ENCODE results near the gene FARP2. TPM values are rescaled to one million over a fixed set of nuclear protein-coding genes. Genes with fewer than 3 reads are reported as not detected.

The FARP2 gene
- total and polyA plus RNA-seq, 2 of the 13 experiments (the other 11 are each of a cell fraction or from before 2014, with no cell fraction given) = 28.0 to 45.4 TPM

- TF ChIP-seq ZNF737 (CRISPR knock-in tag; IDR thresholded peaks at IDR 0.05; ENCODE audit: borderline replicate concordance) (0 out of 2 replicates have a peak, but pooled peaks have one; percentile 43), HDAC1 (CRISPR knock-in tag; IDR thresholded peaks at IDR 0.05) (peak; percentile 49; the same call in 1 of the 2 replicates), ZSCAN22 (CRISPR knock-in tag; IDR thresholded peaks at IDR 0.05) (0 out of 2 replicates have a peak, but pooled peaks have one; percentile 47), ARID4A (CRISPR knock-in tag; IDR thresholded peaks at IDR 0.05; ENCODE audit: borderline replicate concordance) (peak; percentile 32; the same call in 1 of the 2 replicates), FOXK2 (IDR thresholded peaks at IDR 0.05) (no peak), ZNF713 (CRISPR knock-in tag; IDR thresholded peaks at IDR 0.05) (no peak), ZNF335 (CRISPR knock-in tag; IDR thresholded peaks at IDR 0.05) (no peak; the same call in 1 of the 2 replicates), ZNF678 (CRISPR knock-in tag; IDR thresholded peaks at IDR 0.05) (0 out of 2 replicates have a peak, but pooled peaks have one; percentile 66), GFI1 (CRISPR knock-in tag; IDR thresholded peaks at IDR 0.05; ENCODE audit: borderline replicate concordance) (0 out of 2 replicates have a peak, but pooled peaks have one; percentile 56), ZNF577 (CRISPR knock-in tag; IDR thresholded peaks at IDR 0.05; ENCODE audit: borderline replicate concordance, low read depth) (no peak), PAX8 (CRISPR knock-in tag; IDR thresholded peaks at IDR 0.05; ENCODE audit: borderline replicate concordance) (0 out of 2 replicates have a peak, but pooled peaks have one; percentile 49), DPF2 (CRISPR knock-in tag; IDR thresholded peaks at IDR 0.05; ENCODE audit: borderline replicate concordance, low read depth) (0 out of 2 replicates have a peak, but pooled peaks have one; percentile 16), CTCF (CRISPR knock-in tag; IDR thresholded peaks at IDR 0.05) (0 out of 2 replicates have a peak, but pooled peaks have one; percentile 23), KMT2A (CRISPR knock-in tag; IDR thresholded peaks at IDR 0.05) (no peak; the same call in 1 of the 2 replicates), PHF5A (CRISPR knock-in tag; IDR thresholded peaks at IDR 0.05; ENCODE audit: low read depth, unreplicated experiment) (no peak), KDM2A (CRISPR knock-in tag; IDR thresholded peaks at IDR 0.05; ENCODE audit: borderline replicate concordance, low read depth) (no peak)
- TF ChIP-seq, protein P1, sequence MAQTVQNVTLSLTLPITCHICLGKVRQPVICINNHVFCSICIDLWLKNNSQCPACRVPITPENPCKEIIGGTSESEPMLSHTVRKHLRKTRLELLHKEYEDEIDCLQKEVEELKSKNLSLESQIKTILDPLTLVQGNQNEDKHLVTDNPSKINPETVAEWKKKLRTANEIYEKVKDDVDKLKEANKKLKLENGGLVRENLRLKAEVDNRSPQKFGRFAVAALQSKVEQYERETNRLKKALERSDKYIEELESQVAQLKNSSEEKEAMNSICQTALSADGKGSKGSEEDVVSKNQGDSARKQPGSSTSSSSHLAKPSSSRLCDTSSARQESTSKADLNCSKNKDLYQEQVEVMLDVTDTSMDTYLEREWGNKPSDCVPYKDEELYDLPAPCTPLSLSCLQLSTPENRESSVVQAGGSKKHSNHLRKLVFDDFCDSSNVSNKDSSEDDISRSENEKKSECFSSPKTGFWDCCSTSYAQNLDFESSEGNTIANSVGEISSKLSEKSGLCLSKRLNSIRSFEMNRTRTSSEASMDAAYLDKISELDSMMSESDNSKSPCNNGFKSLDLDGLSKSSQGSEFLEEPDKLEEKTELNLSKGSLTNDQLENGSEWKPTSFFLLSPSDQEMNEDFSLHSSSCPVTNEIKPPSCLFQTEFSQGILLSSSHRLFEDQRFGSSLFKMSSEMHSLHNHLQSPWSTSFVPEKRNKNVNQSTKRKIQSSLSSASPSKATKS (CRISPR knock-in tag; IDR thresholded peaks at IDR 0.05) = no peak
Measured at GRCh38 chr2:241359481-241360045, 3.5 kb downstream of the FARP2 start (continued).

All from HepG2 (cell line).